NB4 (cell line): Measurements from ENCODE around the gene SH2D6.

ENCODE experiments used
- DNase-seq: peaks from one replicate; pipeline ENCODE4 v3.0.0; 2010; ENCODE audit warnings: low read depth
- H3K4me3 ChIP-seq: one replicate; pipeline ENCODE4 v1.5.1; 2011; ENCODE audit warnings: mild to moderate bottlenecking, low read depth, low read length, moderate library complexity
- CTCF ChIP-seq: IDR thresholded peaks from one replicate; pipeline ENCODE4 v1.5.1; 2012; ENCODE audit warnings: low read depth, low read length
- MAX ChIP-seq: IDR thresholded peaks from 2 replicates; pipeline ENCODE4 v1.6.1; 2011; ENCODE audit warnings: low read depth, low read length
- MYC ChIP-seq: IDR thresholded peaks from 2 replicates; pipeline ENCODE4 v1.6.1; 2011; ENCODE audit warnings: low read depth, low read length
- POLR2A ChIP-seq: IDR thresholded peaks from 2 replicates; pipeline ENCODE4 v1.6.1; 2011; ENCODE audit warnings: mild to moderate bottlenecking; ENCODE audit not compliant: insufficient read length; ENCODE audit errors: extremely low read depth

Gene SH2D6

GRCh38 chr2:85395912-85396475 is 22.5 kb upstream of the SH2D6 start:
- TF ChIP-seq MAX (no peak), CTCF (no peak), MYC (no peak), POLR2A (no peak)
- H3K4me3 ChIP-seq = no peak overlapping the region
- no peak for DNase-seq

GRCh38 chr2:85396531-85397470 is 21.7 kb upstream of the SH2D6 start:
- DNase-seq = no peak
- no peak for TF ChIP-seq POLR2A
- no peak for TF ChIP-seq CTCF
- no peak for TF ChIP-seq MAX
- TF ChIP-seq MYC = no peak
- no peak overlapping the region for H3K4me3 ChIP-seq

- DNase-seq = no peak
- TF ChIP-seq POLR2A = no peak
- TF ChIP-seq MAX = no peak
- TF ChIP-seq MYC = no peak
- no peak for TF ChIP-seq CTCF
- H3K4me3 ChIP-seq = no peak overlapping the region
Measured at GRCh38 chr2:85397925-85398331, 20.6 kb upstream of the SH2D6 start.

- H3K4me3 ChIP-seq = no peak overlapping the region
- DNase-seq = no peak
- TF ChIP-seq POLR2A (no peak), MYC (no peak)
Measured at GRCh38 chr2:85398426-85399182, 19.9 kb upstream of the SH2D6 start.

- no peak overlapping the region for H3K4me3 ChIP-seq
- TF ChIP-seq MYC = no peak
- TF ChIP-seq CTCF = no peak
- no peak for TF ChIP-seq MAX
- no peak for TF ChIP-seq POLR2A
Measured at GRCh38 chr2:85399183-85399455, 19.4 kb upstream of the SH2D6 start.

GRCh38 chr2:85400023-85400422 is 18.5 kb upstream of the SH2D6 start:
- no peak for TF ChIP-seq MAX
- TF ChIP-seq POLR2A = no peak
- TF ChIP-seq MYC = no peak
- no peak for TF ChIP-seq CTCF

More at GRCh38 chr2:85399183-85399455, 19.4 kb upstream of the SH2D6 start:
- no peak for DNase-seq

More at GRCh38 chr2:85400023-85400422, 18.5 kb upstream of the SH2D6 start:
- DNase-seq = no peak
- no peak overlapping the region for H3K4me3 ChIP-seq
